Smooth muscle cell (in vitro differentiated cells): ENCODE results near the gene ACTR1A. TPM values are rescaled to one million over a fixed set of nuclear protein-coding genes. Genes with fewer than 3 reads are reported as not detected.
"Not testable (repeated sequence)": the region's sequence is repeated elsewhere in the genome, so short reads cannot be mapped to it uniquely, and the experiment has no call there.

Experiments used
- DNase-seq: peaks from one replicate; lab custom pipeline; 2025; ENCODE audit not compliant: unreplicated experiment; lab: John Stamatoyannopoulos, UW
- H2AFZ ChIP-seq: fragments of 200-600 bp; sonication (generic); 2 replicates; pipeline ENCODE4 v1.6.0; 2016; ENCODE audit warnings: antibody characterized with exemption, low read depth, mild to moderate bottlenecking
- H3F3A ChIP-seq: fragments of 200-600 bp; sonication (generic); 2 replicates; pipeline ENCODE4 v1.6.0; 2017; ENCODE audit warnings: antibody characterized with exemption, low read depth
- H3K27ac ChIP-seq: fragments of 200-600 bp; sonication (generic); 2 replicates; pipeline ENCODE4 v1.5.1; 2016; ENCODE audit warnings: low read depth, mild to moderate bottlenecking
- H3K27me3 ChIP-seq: fragments of 200-600 bp; sonication (generic); 2 replicates; pipeline ENCODE4 v1.6.1; 2016; ENCODE audit warnings: low read depth, mild to moderate bottlenecking
- H3K36me3 ChIP-seq: fragments of 200-600 bp; sonication (generic); 2 replicates; pipeline ENCODE4 v1.5.1; 2016; ENCODE audit warnings: low read depth
- H3K4me1 ChIP-seq: fragments of 200-600 bp; sonication (generic); 2 replicates; pipeline ENCODE4 v1.5.1; 2016; ENCODE audit warnings: low read depth
- H3K4me2 ChIP-seq: fragments of 200-600 bp; sonication (generic); 2 replicates; pipeline ENCODE4 v1.6.0; 2016; ENCODE audit warnings: mild to moderate bottlenecking
- H3K4me3 ChIP-seq: fragments of 200-600 bp; sonication (generic); 2 replicates; pipeline ENCODE4 v1.5.1; 2016; ENCODE audit warnings: mild to moderate bottlenecking
- H3K79me2 ChIP-seq: fragments of 200-600 bp; sonication (generic); 2 replicates; pipeline ENCODE4 v1.6.0; 2016; ENCODE audit warnings: low read depth, mild to moderate bottlenecking
- H3K9ac ChIP-seq: fragments of 200-600 bp; sonication (generic); 2 replicates; pipeline ENCODE4 v1.6.0; 2016; ENCODE audit warnings: low read depth
- H3K9me3 ChIP-seq: fragments of 200-600 bp; sonication (generic); replicated peaks from 2 replicates; pipeline ENCODE4 v1.5.1; 2016; ENCODE audit warnings: low read depth
- H4K20me1 ChIP-seq: fragments of 200-600 bp; sonication (generic); 2 replicates; pipeline ENCODE4 v1.6.0; 2016; ENCODE audit warnings: low read depth
- CTCF ChIP-seq: fragments of 200-600 bp; sonication (generic); IDR thresholded peaks from 2 replicates; pipeline ENCODE4 v1.5.1; 2017; ENCODE audit warnings: borderline replicate concordance, mild to moderate bottlenecking, antibody characterized with exemption; ENCODE audit not compliant: insufficient read depth, poor library complexity, severe bottlenecking
- WGBS: methylation state at CpG from one replicate; pipeline ENCODE4 v1.1.7; 2016; ENCODE audit warnings: low lambda C conversion rate; 5-methylcytosine and 5-hydroxymethylcytosine counted together
- polyA plus RNA-seq: library from polyadenylated mRNA; unstranded; fragments of >200 nt; fragmentation: Nextera tagmentation; extraction: Ambion mirVana; gene quantifications from 2 replicates; pipeline ENCODE4 v1.2.1, GENCODE V29; 2016
- total RNA-seq: library from RNA; depleted of rRNA; stranded (reverse); fragments of >200 nt; gene quantifications from 2 replicates; pipeline ENCODE4 v1.2.3, GENCODE V29; 2014

The ACTR1A gene
- total and polyA plus RNA-seq, 2 experiments from 2014 or later, result 144 to 149 TPM

- Histone ChIP-seq H3K27me3 (no peaks in the 10 kb centered on the region), H3K79me2 (peaks cover 78% of the 10 kb centered on the region), H3K27ac (peak overlapping the region; percentile 56), H3K4me2 (peak overlapping the region; percentile 89), H4K20me1 (peaks cover 73% of the 10 kb centered on the region), H2AFZ (peak overlapping the region; percentile 6), H3K4me1 (peaks cover 15% of the 10 kb centered on the region), H3K9me3 (no peaks in the 10 kb centered on the region), H3F3A (peaks cover 5% of the 10 kb centered on the region), H3K36me3 (no peaks in the 10 kb centered on the region), H3K4me3 (peak overlapping the region; percentile 83), H3K9ac (peak overlapping the region; percentile 46)
- 5% methylated on average over 23 of the region's 23 CpGs for WGBS
- DNase-seq, result no peak
- TF ChIP-seq CTCF, result no peak
These were observed 1.1 kb downstream of the ACTR1A start for GRCh38 chr10:102501201-102502028.

- not testable (repeated sequence) for H2AFZ ChIP-seq, H3F3A ChIP-seq, H3K36me3 ChIP-seq, H3K9me3 ChIP-seq, DNase-seq, H3K27me3 ChIP-seq
- Histone ChIP-seq H3K79me2 (peaks cover 78% of the 10 kb centered on the region), H3K4me2 (peak overlapping the region; percentile 89), H4K20me1 (peaks cover 73% of the 10 kb centered on the region), H3K4me3 (peak overlapping the region; percentile 83), H3K4me1 (peaks cover 15% of the 10 kb centered on the region), H3K27ac (peak overlapping the region; percentile 56), H3K9ac (peak overlapping the region; percentile 46)
- 94% methylated on average over 13 of the region's 13 CpGs for WGBS
These were observed 1.8 kb downstream of the ACTR1A start for GRCh38 chr10:102500686-102501085.

GRCh38 chr10:102499356-102499755 is 3.2 kb downstream of the ACTR1A start:
- peaks cover 74% of the 10 kb centered on the region for H4K20me1 ChIP-seq
- peaks cover 5% of the 10 kb centered on the region for H3K4me1 ChIP-seq
- H3K36me3 ChIP-seq, result no peaks in the 10 kb centered on the region
- peaks cover 5% of the 10 kb centered on the region for H3F3A ChIP-seq
- no peaks in the 10 kb centered on the region for H3K9me3 ChIP-seq
- H3K27me3 ChIP-seq, result no peaks in the 10 kb centered on the region
- peaks cover 78% of the 10 kb centered on the region for H3K79me2 ChIP-seq
- H3K4me2 ChIP-seq, result no peak overlapping the region
- no peak overlapping the region for H3K27ac ChIP-seq
- no peak for TF ChIP-seq CTCF
- no peak overlapping the region for H2AFZ ChIP-seq
- H3K9ac ChIP-seq, result no peak overlapping the region
- H3K4me3 ChIP-seq, result no peak overlapping the region
- WGBS, result 96% methylated on average over 3 of the region's 3 CpGs
- DNase-seq, result no peak

GRCh38 chr10:102497545-102497944 is 5.0 kb downstream of the ACTR1A start:
- Histone ChIP-seq H3K4me3 (no peak overlapping the region), H3K9ac (no peak overlapping the region), H3K4me2 (no peak overlapping the region), H4K20me1 (peaks cover 93% of the 10 kb centered on the region), H2AFZ (no peak overlapping the region), H3K27me3 (no peaks in the 10 kb centered on the region), H3K9me3 (no peaks in the 10 kb centered on the region), H3K79me2 (peaks cover 91% of the 10 kb centered on the region), H3F3A (peaks cover 5% of the 10 kb centered on the region), H3K4me1 (peaks cover 5% of the 10 kb centered on the region), H3K27ac (no peak overlapping the region), H3K36me3 (no peaks in the 10 kb centered on the region)
- no peak for DNase-seq
- WGBS, result 89% methylated on average over 1 of the region's 1 CpG
- TF ChIP-seq CTCF, result no peak
